Activated naive CD4-positive, alpha-beta T cell (primary cell): ENCODE results near the gene ARPC4.
"Not testable (repeated sequence)": the region's sequence is repeated elsewhere in the genome, so short reads cannot be mapped to it uniquely, and the experiment has no call there.

Experiments
- DNase-seq, 4 experiments: peaks; one replicate each; lab custom pipeline; 2025; lab: John Stamatoyannopoulos, UW

The ARPC4 gene

DNA sequence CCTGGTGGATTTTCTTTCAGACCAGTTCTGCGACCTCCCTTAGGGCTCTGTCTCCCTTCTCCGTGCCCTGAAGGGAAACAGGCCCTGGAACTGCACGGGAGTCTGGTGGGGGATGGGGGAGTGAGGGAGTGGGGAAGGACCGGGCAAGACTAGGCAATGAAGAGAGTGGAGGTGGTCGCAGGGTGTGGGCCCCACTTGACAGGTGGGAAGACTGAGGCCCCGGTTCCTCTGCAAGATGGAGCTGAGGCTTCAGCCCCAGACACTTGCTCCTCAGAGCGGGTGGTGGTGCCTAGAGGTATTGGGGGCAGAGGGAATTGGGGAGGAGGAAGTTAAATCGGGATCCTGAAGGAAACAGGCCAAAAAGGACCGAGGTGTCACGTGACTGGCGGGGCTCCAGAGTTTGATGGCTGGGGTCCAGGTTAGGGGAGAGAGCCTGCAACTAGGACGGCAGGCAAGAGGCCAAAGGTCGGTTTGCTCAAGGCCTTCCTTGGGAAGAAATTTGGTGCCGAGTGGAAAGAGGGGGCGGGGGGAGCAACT, 22.5 kb upstream of the ARPC4 start:
- no peak for DNase-seq

DNA sequence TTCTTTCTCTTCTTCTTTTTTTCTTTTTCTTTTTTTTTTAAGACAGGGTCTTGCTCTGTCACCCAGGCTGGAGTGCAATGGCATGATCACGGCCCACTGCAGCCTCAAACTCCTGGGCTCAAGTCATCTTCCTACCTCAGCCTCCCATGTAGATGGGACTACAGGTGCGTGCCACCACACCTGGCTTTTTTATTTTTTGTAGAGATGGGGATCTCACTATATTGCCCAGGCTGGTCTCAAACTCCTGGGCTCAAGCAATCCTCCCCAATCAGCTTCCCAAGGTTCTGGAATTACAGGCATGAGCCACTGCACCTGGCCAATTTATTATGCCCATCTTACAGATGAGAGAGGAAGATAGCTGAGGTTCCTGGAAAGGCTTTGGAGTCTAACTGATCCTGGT, 21.9 kb upstream of the ARPC4 start:
- not testable (repeated sequence) for DNase-seq

DNA sequence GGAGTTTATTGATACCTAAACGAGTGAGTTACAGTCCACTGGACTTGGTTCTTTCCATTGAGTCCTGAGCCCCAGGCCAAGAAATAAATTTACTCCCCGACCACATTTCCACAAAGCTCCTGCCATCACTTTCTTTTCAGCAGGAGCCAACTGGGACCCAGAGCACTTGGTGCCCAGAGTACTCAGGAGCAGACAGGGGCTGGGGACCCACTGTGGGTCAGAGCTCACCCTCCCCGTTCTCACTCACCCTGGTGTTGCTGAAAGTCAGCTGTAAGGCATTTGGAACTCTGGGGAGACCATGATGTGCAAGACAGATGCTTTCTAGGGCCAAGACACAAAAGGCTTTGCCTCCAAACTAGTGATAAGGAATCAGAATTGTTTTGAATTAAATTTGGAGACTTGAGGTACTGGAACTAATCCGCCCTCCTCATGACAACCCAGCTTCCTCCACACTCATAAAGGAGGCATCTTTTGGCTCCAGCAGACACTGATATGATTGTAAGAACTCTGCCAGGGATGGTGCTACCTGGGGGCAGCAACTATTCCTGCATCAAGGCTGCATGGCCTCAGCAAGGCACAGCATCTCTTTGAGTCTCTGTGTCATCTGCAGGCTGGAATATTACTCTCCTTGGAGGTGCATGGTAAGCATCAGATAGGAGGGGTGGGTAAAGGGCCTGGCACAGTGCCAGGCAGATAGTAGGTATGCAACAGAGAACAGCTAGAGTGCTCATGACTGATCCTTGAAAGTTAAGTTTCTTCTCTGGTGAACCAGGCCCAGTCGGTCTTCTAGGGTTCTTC, 15.8 kb upstream of the ARPC4 start:
- DNase-seq = no peak

DNA sequence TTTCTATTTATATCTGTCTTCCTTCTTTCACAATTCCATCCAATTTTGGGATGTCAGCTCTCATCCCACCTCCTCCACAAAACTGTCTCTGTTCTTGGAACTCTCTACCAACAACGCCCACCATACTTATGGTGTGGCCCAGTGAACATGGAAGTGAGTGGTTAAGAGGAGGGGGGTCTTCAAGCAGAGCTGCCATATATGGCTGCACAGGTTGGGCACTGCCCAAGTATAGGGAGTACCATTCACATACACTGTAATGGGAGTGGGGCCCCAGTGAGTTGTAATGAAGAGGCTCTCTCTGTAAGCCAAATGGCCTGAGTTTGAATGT, 15.2 kb upstream of the ARPC4 start:
- DNase-seq = no peak

DNA sequence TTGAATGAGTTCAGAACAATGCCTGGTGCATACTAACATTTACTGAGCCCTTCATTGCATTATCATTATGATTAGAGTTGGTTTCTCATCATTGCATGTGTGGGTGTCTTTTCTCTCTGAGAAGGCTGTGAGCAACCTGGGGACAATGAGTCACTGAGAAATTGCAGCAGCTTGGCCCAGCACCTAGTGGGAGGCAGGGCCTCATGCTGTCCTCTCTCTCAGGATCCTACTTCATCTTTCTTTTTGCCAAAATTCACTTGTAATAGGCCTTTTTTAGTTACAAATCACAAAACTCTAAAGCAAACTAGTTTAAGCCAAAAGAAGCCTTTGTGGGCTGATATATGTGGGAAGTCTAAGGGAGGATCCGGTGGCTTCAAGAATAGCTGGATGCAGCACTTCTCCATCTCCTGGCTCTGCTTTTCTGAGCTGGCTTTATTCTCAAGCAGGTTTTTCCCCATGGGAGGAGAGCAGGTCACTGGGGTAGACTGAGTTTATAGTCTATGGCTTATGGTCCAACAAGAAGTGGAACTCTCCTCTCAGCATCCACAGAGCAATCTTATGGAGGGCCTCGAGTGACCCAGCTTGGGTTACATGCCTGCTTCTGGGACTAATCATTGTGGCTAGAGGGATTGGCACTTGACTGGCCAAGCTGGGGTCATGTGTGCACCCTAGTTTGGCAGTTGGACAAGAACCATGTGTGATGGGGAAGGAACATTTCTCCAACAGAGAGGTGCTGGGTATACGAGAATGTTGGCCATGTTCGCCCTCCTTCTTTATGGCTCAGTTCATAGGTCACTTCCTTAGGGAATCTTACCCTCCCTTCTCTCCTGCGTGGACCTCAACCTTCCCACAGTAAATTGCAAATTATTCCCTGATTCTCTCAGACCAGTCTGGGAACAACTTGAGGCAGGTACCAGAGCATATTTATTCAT, 14.5 kb upstream of the ARPC4 start:
- DNase-seq = no peak

DNA sequence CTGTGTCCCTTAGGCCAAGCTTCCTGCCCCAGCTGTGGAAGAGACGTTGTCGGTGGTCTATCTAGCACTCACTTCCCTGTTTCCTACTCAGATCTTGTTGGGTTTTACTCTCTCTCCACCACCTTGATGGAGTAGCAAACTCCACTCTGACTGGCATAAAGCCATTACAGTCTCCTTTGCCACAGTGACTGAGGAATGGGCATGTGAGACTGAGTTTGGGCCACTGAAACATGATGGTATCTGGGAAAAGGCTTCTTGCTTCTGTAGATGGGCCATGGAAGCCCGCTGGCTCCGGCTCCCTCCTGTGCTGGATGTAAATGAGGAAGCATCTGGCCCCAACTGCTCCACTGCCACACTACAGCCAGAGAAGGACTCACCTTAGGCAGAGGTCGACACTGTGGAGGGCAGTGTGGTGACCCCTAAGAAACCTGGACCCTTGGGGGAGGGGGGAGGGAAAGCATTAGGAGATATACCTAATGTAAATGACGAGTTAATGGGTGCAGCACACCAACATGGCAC, 13.7 kb upstream of the ARPC4 start:
- no peak for DNase-seq

DNA sequence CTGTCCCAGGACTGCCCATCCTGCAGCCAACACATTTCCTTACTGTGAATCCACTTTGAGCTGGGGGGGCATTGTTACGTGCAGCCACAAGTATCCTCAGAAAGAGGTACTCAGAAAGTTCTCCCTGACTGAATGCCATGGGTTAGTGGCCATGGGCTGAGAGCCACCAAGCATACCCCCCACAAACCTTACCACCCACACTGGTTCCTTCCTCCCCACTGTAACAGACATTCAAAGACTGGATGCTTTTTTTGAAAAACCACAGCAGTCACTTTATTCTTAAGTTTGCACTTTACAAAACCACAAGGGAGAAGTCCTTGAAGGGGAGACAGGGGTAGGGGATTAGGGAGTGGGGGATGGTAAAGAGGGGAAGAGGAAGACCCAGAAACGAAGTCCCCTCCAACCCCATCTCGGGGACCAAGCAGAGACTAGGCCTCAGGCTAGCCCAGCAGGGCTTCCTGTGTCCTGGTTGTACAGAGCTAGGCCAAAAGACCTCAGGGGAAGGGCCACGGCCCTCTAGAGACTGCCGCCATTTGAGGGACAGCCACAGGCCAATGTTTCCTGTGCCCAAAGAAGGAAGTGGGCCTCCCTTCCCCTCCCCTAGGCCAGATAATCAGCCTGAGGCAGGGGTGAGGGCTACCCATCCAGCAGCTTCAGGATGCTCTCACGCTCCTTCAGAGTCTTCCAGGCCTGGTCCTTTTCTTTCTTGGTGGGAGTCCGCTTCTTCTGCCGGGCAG, 13.0 kb upstream of the ARPC4 start:
- no peak for DNase-seq

DNA sequence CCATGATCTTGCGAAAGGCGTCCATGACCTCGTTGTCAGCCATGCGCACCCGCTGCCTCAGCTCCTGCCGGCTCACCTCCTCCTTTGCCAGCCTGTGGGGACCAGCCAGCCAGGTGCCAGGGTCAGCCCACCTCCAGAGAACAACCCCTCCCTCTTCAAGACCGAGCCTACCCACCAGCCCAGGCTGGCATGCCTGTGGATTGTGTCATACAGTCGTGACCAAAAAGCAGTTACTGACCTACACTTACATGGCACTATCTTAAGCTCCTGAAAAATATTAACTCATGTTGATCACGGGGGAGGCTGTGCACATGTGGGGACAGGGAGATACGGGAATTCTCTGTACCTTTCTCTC, 12.4 kb upstream of the ARPC4 start:
- DNase-seq = no peak

DNA sequence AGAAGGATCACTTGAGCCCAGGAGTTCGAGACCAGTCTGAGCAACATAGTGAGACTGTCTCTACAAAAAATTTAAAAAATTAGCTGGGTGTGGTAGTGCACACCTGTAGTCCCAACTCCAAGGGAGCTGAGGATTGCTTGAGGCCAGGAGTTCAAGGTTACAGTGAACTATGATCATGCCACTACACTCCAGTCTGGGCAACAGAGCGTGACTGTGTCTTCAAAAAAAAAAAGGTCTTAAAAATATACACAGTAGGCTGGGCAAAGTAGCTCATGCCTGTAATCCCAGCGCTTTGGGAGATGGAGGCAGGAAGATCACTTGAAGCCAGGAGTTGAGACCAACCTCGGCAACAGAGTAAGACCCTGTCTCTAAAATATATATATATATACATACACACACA, 12.0 kb upstream of the ARPC4 start:
- DNase-seq = no peak

DNA sequence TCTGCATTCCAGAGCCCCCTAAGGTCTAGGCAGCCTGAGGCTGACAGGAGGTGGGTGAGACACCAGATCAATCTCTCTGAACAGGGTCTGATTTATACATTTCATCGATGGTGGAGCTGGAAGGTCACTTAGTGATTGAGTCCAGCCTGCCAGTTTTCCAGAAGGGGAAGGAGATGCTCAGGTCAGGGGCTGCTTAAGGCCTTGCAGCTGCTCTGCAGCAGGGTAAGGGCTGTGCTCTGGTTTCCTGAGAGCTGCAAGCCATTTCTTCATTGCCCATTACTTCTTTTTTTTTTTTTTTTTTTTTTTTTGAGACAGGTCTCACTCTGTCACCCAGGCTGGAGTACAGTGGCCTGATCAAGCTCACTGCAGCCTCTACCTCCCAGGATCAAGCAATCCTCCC, 11.3 kb upstream of the ARPC4 start:
- DNase-seq = no peak

DNA sequence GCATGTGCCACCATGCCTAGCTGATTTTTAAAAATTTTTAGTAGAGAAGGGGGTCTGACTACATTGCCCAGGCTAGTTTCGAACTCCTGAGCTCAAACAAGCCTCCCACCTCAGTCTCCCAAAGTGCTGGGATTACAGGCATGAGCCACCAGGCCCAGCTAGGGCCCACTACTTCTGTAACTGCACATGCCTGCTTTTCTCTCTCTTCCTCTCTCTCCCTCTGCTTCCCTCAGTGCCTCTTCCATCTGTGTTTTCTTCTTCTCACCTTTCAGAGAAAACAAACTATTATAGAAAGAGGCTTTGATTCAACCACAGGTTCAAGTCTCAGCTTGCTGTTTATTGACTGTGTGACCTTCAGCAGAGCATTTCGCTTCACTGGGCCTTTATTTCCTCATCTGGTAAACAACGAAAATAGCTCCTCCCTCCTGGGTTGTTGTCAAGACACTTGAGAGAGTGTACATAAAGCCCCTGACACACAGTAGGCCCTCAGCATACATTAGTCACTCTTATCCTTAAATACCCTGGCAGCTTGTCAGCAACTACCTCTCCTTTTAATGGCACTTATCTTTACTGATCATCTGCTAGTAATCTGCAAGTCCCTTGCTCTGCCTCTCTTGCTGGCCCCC, 10.8 kb upstream of the ARPC4 start:
- no peak for DNase-seq

DNA sequence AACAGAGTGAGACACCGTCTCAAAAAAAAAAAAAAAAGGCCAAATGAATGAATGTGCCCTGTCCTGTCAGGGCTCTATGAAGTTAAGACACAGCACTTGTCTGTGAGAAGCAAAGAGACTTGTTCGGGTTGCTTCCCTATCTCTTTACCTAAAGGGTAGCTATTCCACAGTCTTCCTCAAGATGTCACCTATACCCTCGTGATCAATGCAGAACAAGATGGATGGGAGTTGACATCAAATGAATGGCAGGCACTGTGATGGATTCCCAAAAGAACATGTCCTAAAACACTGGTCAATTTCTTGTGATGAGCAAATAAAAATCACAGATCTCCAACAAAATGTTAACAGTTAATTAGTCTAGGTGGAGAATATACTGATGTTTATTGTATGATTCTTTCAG, 10.1 kb upstream of the ARPC4 start:
- DNase-seq = no peak

DNA sequence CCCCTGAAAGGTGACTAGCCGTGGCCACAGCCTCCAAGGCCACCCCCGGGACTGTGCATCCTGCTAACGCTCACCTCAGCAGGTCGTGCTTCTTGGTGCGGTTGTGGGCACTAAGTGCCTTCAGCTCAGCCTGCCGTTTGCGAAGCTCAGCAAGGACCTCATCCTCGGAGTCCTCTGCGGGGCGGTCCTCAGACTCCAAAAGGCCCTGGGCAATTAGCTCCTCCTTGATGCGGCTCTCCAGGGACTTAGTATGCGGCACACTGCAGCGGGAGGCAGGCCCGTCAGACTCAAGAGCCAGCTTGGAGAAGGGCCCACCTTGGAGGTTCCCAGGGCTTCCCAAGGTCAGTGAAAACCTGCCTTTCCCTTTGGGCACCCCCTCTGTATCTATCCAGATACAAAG, 8.9 kb upstream of the ARPC4 start:
- DNase-seq = no peak

DNA sequence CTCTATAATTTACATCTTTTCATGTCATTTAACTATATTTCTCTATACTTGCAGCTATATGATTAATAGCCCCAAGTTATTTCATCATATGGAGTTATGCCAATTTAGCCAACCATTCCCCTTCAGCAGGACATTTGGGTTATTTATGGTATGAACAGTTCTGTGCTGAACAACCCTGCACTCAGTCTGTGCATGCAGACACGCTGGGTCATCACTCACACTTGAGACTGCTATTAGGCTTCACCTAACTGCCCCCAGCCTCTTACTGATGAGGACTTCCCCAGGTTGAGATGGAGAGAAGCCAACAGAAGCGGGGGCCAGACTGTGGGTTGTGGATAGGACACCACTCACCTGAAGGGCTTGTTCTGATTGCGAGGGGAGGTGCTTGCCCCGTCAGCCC, 7.9 kb upstream of the ARPC4 start:
- DNase-seq = no peak

DNA sequence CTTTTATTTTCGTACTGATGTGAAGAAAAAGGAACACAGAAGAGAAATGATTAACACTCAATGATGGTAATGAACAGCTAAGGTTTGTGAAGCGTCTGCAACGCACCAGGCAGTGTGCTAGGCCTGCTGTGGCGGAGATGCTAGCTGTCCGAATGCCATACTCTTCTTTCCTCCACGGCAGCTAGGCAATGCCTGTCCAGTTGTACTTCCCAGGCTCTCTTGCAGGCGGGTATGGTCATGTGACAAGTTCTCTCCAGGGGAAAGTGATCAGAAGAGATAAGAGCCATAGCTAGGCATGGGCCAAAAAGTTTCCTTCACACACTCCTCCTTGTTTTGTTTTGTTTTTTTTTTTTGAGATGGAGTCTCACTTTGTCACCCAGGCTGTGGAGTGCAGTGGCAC, 7.3 kb upstream of the ARPC4 start:
- no peak for DNase-seq

DNA sequence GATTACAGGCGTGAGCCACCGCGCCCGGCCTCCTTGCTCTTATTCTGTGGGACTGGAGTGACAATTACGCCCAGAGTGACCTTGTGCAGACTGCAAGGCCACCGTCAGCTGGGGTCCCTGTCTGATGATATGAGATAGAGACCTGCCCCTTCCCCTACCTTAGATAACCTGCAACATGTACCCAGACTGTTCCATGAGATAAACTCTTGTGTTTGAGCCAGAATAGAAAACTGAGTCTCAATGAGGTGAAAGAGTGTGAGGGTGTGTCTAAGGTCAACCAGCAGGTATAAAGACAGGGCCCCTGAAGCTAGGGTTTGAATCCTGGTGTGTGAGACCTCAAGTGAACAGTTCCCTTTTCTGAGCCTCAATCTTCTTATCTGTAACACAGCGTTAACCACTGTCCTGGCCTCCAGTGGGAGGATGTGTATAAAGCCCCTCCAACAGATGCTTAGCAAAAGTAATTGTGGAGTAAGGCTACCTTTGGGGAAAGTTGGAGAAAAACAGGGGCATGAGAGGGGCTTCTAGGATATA, 6.6 kb upstream of the ARPC4 start:
- DNase-seq = no peak

DNA sequence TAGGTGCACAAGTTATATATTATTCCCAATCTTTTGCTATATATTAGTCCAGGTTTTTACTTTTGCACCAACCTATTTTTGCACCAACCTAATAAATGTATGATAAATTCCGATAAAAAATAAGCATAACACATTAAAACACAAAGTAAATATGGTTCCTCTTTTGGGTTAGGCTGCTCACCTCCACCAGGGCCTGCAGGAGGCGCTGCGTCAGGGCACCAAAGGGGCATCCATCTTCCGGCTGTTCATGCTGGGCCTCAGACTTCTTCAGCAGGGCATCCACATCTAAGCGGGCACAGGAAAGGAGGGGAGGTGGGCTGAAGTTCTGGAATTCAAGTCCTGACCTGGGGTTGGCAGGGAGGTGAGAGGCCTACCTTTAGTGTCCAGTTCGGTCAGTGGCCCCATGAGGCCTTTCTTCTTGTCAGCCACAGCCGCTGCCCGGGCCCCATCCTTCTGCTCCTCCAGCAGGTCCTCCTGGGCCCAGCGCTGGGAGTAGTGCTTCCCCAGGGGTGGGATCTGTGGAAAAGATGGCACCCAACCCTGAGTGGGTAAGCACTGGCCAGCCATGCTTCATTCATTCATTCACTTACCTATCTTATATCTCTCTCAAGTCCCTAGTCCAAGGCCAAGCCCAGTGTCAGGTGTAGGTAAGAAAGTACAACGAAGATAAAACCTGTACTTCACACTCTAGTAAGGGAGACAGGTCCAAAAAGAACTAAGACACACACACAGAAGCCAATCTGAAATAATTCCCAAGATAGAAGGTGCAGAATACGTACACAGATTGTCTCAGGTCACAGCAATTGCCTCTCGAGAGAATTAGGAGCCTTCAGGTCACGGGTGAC, 5.8 kb upstream of the ARPC4 start:
- no peak for DNase-seq

DNA sequence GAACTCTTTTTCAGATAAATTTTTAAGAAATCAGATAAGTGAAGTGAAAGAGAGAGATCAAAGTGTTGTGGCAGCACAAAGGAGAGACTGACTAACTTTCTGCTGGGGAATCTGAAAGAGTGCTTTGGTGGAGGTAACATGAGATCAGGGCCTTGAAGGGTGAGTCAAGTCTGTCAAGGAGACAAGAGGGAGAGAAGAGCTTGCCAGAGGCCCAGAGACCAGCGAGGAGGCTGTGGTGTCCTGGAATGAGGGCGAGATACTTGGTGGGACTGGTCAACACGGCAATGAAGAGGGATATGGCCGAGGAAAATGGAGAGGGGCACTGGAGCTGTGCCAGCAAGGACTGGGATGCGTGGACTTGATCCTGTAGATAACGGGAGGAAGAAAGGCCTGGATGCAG, 5.2 kb upstream of the ARPC4 start:
- DNase-seq = no peak

DNA sequence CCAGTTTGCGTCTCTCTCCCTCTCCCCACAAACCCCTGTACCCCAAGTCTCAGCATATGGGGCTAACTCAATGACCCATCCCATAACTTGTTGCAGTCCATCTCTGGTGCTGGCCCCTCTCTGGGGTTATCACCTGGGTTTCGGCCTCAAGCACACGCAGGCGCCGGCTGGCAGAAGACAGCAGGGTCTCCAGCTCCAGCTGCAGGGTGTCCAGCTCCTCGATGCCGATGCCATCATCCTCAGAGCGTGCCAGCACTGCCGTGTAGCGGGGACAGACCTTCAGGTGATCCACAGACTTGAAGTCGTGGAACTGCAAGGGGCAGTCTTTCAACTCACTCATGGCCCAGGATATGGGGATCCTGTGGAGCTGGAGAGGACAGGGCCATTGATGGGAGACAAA, 1.8 kb upstream of the ARPC4 start:
- DNase-seq = no peak

DNA sequence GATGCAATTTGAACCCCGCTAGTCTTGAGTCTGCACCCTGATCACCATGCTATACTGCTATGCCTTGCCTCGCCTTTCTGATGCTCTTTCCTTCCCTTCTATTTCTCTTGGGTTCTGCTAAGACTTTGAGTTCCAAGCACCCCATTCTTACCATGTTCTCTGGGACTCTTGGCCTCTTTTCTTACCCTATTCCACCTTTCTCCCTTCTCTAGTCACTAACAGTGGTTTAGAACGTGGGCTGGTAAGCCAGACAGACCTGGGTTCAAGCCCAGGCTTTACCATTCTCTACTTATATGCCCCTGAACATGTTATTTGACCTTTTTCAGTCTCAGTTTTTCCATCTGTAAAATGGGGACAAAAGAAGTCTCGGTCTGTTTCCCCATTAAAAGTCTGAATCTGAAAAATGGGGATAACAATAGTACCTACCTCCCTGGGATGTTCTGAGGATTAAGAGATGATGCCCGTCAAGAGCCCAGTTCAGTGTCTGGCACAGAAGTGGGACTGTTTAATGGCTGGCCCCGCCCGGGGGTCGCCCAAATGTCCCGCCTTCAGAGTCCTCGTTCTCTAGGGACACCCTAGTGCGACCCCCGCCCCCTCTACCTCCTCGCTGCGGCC, 985 bp upstream of the ARPC4 start:
- DNase-seq = no peak
